NCI-H146 (cell line): Measurements from ENCODE around the gene TBCB.
A peak's percentile ranks its signal among the peaks of the same experiment; 100 is the strongest.

Experiments used
- DNase-seq: peaks from one replicate; lab custom pipeline; 2025; lab: John Stamatoyannopoulos, UW

TBCB gene

GRCh38 chr19:36136964-36137686 is 21.9 kb downstream of the TBCB start:
- DNase-seq: peak; percentile 32

GRCh38 chr19:36139120-36139472 is 23.8 kb downstream of the TBCB start:
- DNase-seq: no peak

- peak; percentile 98 for DNase-seq
Observed at GRCh38 chr19:36139473-36140303, 24.4 kb downstream of the TBCB start, which contains the start of gene CAPNS1. CAPNS1 (plus strand) TSS chr19:36140066; CDS start chr19:36141012, 946 bp downstream.

GRCh38 chr19:36140304-36141038 is 25.2 kb downstream of the TBCB start:
- peak; percentile 93 for DNase-seq

- DNase-seq: peak; percentile 89
Observed at GRCh38 chr19:36141039-36141927, 26.0 kb downstream of the TBCB start.

GRCh38 chr19:36142046-36142445 is 26.8 kb downstream of the TBCB start:
- no peak for DNase-seq

- no peak for DNase-seq
Observed at GRCh38 chr19:36142496-36142895, 27.2 kb downstream of the TBCB start.

- no peak for DNase-seq
Observed at GRCh38 chr19:36144624-36145023, 29.4 kb downstream of the TBCB start.

GRCh38 chr19:36149673-36150406 is 34.6 kb downstream of the TBCB start:
- DNase-seq: no peak

- no peak for DNase-seq
Observed at GRCh38 chr19:36150586-36150985, 35.3 kb downstream of the TBCB start.

- DNase-seq: no peak
Observed at GRCh38 chr19:36151144-36152018, 36.1 kb downstream of the TBCB start.

- DNase-seq: no peak
Observed at GRCh38 chr19:36152019-36152351, 36.7 kb downstream of the TBCB start.

- no peak for DNase-seq
Observed at GRCh38 chr19:36152352-36153091, 37.3 kb downstream of the TBCB start, which contains the start of gene COX7A1. COX7A1 (minus strand) TSS chr19:36152447; CDS start chr19:36152407, 40 bp downstream.

- no peak for DNase-seq
Observed at GRCh38 chr19:36153126-36153525, 37.9 kb downstream of the TBCB start.

- DNase-seq: no peak
Observed at GRCh38 chr19:36160821-36161596, 45.7 kb downstream of the TBCB start.

GRCh38 chr19:36163813-36164212 is 48.5 kb downstream of the TBCB start:
- no peak for DNase-seq

- DNase-seq: peak; percentile 95
Observed at GRCh38 chr19:36169084-36169760, 54.0 kb downstream of the TBCB start.

- no peak for DNase-seq
Observed at GRCh38 chr19:36172852-36173251, 57.6 kb downstream of the TBCB start.
